Measurements from ENCODE around the gene ARHGEF26.

DNA sequence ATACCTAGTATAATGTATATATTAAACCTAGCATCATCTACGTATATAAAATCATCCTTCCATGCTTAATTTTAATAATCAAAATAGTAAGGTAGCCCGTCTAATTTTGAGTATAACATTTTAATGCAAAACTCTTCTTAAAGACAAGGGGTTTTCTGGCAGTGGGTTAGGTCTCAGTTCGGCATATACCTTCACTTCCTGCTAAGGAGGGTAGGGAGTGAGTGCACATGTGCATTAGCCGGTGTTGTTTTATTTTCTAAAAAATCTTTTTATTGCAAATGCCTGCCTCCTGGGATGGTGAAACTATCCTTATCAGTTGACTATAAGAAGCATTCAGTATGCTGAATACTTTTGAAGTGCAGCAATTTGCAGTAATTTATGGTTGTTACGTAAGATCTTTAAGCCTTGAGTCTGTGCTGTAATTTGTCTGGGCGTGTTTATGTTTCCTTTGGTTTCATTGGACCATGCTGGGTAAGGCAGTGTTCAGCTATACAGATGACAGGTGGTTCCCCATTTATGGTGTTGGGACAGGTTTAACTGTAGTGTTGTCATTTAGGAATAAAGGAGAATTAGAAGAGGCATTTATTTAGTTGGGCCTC, 11.7 kb downstream of the ARHGEF26 start:
- TF ChIP-seq OSR1 (CRISPR knock-in tag; IDR thresholded peaks at IDR 0.05), result no peak
- no peak for TF ChIP-seq ZC3H10 (CRISPR knock-in tag; IDR thresholded peaks at IDR 0.05)
- no peak for TF ChIP-seq SNAI2 (CRISPR knock-in tag; IDR thresholded peaks at IDR 0.05)
- no peak for TF ChIP-seq ZNF8 (CRISPR knock-in tag; IDR thresholded peaks at IDR 0.05)
- no peak for TF ChIP-seq TCF4 (CRISPR knock-in tag; IDR thresholded peaks at IDR 0.05; ENCODE audit: borderline replicate concordance)
- TF ChIP-seq, protein P1, sequence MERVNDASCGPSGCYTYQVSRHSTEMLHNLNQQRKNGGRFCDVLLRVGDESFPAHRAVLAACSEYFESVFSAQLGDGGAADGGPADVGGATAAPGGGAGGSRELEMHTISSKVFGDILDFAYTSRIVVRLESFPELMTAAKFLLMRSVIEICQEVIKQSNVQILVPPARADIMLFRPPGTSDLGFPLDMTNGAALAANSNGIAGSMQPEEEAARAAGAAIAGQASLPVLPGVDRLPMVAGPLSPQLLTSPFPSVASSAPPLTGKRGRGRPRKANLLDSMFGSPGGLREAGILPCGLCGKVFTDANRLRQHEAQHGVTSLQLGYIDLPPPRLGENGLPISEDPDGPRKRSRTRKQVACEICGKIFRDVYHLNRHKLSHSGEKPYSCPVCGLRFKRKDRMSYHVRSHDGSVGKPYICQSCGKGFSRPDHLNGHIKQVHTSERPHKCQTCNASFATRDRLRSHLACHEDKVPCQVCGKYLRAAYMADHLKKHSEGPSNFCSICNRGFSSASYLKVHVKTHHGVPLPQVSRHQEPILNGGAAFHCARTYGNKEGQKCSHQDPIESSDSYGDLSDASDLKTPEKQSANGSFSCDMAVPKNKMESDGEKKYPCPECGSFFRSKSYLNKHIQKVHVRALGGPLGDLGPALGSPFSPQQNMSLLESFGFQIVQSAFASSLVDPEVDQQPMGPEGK (CRISPR knock-in tag; IDR thresholded peaks at IDR 0.05; ENCODE audit: borderline replicate concordance), result no peak
- TF ChIP-seq ZNF565 (CRISPR knock-in tag; conservative IDR thresholded peaks at IDR 0.05; ENCODE audit: low read depth), result no peak
- TF ChIP-seq, protein P2, sequence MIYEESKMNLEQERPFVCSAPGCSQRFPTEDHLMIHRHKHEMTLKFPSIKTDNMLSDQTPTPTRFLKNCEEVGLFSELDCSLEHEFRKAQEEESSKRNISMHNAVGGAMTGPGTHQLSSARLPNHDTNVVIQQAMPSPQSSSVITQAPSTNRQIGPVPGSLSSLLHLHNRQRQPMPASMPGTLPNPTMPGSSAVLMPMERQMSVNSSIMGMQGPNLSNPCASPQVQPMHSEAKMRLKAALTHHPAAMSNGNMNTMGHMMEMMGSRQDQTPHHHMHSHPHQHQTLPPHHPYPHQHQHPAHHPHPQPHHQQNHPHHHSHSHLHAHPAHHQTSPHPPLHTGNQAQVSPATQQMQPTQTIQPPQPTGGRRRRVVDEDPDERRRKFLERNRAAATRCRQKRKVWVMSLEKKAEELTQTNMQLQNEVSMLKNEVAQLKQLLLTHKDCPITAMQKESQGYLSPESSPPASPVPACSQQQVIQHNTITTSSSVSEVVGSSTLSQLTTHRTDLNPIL (CRISPR knock-in tag; IDR thresholded peaks at IDR 0.05; ENCODE audit: low read depth), result no peak
- no peak for TF ChIP-seq TOX (CRISPR knock-in tag; IDR thresholded peaks at IDR 0.05; ENCODE audit: borderline replicate concordance)
- TF ChIP-seq PPARA (CRISPR knock-in tag; IDR thresholded peaks at IDR 0.05; ENCODE audit: borderline replicate concordance), result no peak
